ENCODE results near the gene CERS3.

The CERS3 gene

DNA sequence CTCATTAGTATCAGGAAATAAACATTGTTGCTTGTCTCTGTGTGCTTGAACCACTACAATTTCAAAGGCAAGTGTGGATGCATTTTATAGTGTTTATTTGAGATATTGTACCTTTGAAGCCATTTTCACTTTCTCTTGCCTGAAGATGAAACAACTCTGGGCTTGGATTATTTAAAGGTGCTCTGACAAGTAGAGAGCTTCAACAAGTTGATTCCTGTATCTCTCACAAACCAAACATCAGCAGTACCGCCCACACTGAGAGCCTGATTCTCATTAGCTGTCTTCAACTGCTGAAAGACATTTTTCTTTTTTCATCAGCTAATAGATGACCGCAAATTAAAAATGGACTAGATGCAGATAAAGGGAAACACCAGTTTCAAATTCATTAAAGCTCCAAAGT, 806 bp upstream of the CERS3 start:
- no peak for DNase-seq (ENCODE audit: low read depth)

DNA sequence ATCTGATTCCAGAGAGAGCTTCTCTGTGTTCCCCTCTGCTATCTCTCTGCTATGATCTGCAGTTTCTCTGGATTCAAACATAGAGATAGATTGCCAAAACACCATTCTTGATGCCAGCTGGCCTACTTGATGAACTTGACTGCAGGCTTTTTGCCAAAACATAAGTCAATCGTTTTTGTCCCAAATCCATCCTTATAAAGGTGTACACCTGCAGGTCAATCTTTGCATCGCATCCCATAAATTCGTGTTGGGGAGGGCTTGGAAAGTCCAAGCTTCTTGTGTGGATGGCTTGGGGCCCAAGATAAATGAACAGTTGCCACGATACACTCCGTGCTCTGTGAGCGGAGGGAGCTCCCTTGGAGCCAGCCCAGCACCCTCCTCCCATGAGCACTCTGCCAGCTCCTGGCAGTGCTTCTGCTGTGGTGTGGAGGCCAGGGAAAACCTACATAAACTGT, 2.7 kb downstream of the CERS3 start:
- no peak for DNase-seq (ENCODE audit: low read depth)

DNA sequence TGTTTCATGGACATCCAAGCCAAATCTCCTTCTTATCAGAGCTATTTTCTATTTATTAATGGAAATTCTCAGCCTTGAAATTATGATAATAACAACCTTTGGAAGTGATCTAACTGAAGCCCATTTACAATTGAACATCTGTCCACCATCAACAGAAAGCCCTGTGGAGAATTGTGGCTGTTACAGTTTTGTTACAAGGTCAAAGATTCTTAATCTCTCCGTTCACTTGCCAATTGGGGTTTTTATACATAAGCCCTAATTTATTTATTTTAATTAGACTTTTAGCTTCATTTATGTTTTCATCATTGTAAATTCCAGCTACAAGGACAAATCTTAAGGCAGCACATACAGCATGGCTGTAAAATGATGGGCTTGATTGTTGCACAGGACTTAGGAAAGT, 3.3 kb downstream of the CERS3 start:
- DNase-seq (ENCODE audit: low read depth): no peak

DNA sequence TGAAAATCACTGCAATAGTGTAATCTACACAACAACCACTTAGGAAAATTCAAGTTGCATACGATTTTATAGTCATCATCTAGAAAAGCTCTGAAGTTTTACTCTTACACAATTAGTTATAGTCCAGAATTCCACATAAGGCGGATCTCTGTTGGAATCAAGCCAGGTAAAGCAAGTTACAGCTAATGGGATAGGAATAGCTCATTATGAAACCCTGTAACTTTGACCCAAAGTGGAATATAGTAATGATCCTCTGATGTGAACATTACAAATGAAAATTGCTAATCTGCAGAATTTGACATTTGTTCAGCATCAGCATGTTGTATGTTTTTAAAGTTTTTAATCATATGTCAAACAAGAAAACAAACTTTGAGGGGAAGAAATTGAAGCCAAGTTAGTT, 4.4 kb downstream of the CERS3 start:
- DNase-seq (ENCODE audit: low read depth): no peak

DNA sequence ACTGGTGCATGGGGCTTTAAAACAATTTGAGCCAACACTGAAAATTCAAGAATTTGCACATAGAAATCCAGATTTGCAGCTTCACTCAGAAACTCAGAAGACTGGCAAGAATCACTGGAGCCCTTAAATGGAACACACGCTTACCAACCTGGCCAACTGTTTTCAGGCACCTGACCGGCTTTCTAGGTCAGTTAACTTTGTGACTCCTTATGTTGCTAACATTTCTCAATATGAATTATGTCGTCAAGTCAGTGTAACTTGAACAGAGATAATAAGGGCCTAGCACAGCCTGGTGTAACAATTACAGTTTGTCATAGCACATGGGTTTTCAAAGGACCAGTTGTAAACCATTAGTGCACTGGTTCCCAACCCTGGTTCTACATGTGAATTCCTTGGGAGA, 6.8 kb downstream of the CERS3 start:
- no peak for DNase-seq (ENCODE audit: low read depth)

DNA sequence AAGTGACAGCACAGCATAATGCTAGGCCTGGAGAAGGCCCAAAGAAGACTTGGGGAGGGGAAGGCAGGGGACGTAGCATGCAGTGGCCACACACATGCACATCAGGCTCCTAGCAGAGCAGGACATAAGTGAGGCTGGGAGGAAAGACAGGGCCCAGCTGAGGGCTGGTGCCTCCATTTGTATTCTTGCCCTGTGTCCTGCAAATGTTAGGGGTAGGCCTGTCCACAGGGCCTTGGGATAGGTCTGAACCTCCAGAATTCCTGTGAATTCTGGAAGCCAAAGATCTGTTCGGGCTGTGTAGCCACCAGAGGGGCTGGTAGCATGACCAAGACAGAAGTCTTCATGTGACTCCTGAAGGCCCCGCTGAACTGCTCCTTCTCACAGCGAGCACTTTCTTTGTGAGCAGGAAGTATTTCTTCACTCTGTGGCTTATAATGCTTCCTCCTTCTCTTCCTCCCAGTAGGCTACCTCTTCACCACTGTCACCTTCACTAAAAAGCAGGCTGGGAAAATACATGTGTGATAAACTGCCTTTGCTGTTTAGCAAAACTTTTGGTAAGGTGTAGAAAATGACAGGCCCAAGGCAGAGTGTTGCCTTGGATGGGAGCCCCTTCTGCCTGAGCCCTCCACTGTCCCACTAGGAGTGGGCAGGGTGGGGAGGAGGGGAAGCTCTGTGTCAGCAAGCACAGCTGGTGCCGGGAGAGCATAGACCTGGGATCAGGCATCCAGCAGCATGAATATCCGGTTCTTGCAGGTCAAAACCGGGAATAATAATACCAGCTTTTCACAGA, 8.4 kb downstream of the CERS3 start:
- no peak for DNase-seq (ENCODE audit: low read depth)

DNA sequence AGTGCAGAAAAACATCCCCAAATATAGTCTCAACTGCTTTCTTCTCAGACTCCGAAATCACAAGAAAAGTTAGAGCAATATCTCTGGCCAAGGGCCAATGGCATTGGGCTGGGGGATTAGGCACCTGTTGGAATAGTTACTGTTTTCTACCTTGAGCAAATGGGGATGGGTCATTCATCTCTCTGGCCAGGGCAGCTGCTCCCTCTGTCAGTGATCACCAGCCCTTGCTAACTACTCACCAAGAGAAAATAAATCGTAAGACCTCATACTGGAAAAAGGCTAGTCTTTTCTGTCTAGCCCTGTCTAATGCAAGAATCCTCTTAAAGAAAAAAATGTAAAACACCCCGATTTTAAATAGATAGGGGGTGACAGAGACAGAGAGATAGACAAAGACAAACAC, 10.9 kb downstream of the CERS3 start:
- no peak for DNase-seq (ENCODE audit: low read depth)

DNA sequence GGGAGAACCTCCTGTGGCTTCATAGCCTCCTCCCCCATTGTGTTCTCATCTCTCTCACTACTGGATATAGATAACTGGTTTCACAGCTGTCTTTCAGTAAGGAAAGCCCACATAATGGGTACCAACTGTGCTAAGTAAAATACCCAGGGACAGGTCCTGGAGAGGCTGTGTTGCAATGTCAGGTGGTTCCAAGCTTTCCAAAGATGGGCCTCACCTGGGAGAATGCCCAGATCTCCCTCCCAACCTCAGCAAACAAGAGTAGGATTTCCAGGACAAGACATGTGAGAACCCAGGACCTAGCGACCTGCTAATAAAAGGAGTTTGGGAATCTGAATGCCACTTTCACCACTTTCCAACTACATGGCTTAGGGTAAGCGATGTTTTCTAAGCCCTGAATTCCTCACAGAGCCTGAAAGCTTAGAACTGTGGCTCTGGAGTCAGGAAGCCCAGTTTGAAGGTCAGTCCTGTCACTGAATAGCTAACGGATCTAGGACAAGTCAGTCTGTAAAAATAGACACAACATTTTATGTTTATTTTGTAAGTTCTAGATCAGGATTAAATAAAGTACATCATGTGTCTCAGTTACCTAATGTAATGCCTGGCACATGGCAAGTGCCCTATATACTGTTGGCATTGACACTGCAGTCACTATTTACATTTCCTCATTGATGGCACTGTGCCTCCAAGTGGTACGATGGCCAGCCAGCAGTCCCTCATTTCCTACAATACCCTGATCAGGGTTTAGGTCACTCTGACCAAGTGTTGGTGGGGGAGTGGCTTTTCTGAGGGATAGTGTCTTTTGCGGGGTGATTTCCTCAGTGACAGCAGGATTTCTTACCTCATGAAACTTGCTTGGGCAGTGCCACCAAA, 11.9 kb downstream of the CERS3 start:
- DNase-seq (ENCODE audit: low read depth): no peak

DNA sequence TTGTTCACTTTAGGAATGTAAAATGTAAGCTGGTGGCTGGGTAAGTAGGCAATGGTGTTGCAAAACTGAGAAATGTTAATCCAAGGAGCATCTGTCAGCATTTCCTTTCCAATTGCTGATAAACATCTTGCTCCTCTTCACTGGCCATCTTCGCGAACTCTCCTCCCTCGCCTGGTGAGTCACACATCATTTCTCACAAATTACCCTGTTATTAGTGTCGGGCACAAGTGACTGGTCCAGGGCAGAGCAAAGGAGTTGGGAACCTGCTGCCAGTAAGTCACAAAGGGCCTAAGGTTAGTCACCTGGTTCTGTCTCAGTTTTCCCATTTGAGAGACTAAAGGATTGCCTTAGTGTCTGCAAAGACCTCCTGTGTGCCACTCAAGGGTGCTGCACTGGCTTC, 13.0 kb downstream of the CERS3 start:
- no peak for DNase-seq (ENCODE audit: low read depth)

DNA sequence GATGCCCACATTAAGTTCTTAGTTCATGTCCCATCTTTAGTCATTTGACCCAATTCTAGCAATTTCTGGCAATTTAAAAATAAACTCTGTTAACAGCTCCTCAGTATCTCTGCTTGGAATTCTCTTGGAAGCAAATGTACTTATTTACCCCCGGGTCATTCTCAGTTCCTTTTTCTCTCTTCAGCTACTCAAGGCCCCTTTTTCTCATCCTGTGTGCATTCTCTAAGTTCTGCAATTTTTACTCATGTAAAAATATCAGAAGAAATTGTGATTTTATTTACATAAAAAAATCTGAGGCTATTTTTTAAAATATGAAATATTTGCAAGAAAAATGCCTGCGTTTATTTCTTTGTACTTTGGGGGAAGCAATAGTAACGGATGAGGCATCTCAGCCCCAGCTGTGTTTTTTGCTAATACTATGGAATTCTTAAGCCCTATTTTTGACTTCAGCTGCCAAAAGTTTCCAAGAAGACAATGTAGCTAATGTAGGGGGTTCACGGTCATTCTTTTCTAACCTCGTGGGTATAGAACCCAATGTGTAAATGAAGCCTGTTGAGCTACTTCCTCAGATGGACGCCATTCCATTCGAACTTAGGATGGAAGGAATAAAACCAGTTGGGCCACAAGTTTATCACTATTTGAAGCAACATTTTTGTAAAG, 20.0 kb downstream of the CERS3 start:
- DNase-seq (ENCODE audit: low read depth): no peak

DNA sequence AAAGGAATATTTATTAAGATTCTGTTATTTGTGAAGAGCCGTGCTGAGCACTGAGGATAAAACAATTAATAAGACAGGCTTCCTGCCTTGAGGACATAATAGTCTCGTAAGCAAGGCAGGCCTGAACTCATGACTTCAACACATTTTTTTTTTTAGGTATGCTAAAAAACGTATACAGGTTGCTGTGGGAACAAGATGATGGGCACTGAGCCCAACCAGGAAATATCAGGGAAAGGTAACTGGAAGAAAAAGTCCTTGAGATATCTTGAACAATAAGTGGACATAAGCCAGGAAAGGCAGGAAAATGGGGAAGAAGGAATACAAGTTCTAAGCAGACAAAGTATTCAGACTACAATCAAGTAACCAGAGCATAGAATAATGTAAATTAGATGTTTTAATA, 26.1 kb downstream of the CERS3 start:
- no peak for DNase-seq (ENCODE audit: low read depth)

DNA sequence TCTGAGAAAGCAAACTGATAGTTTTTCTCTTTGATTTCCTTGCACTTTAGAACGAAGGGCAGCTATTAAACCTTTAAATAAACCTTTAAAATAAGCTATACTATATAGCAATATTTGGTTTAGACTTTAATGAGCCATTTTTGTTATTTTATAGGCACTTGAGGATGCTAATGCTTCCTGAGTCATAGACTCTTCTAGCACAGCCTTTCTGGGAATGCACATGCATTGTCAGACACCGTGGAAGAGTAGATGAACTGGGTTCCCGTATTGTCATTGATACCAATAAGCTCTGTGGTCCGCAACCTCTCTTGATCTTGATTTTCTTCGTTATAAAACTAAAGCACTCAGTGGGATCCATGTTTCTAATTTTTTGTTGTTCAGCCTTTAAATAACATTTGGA, 27.6 kb downstream of the CERS3 start:
- DNase-seq (ENCODE audit: low read depth): no peak

DNA sequence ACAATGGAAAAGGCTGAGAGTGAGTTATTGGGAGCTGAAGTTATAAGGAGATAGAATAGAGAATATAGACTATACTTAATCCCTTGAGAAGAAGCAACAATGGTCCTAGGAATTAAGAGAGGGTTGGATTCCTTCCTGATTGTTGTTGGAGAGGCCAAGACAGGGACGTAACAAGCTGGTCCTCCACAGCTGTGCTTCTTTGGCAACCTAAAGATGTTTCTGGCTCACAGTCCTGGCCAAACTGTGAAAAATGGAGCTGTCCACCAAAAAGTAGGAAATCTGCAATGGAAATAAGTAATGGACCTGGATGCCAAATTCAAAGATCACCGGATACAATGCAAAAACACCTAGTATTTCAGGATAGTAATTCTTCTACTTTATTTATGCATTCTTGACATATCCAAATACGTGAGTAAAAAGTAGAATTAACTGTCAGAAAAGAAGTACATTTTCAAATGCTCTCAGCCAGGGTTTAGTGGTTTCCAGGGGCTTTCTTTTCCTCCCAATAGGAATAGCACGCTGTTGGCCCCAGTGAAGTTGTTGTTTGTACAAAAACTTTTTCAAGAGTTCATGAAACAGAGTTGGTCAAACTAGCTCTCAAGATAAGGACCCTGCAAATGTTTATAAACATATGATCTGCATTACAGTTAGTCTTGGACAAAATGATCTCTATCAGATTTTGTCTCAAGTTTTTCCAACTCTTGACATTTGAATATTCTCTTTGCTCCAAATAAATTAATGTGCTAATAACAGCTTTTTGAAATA, 28.3 kb downstream of the CERS3 start:
- DNase-seq (ENCODE audit: low read depth): no peak

DNA sequence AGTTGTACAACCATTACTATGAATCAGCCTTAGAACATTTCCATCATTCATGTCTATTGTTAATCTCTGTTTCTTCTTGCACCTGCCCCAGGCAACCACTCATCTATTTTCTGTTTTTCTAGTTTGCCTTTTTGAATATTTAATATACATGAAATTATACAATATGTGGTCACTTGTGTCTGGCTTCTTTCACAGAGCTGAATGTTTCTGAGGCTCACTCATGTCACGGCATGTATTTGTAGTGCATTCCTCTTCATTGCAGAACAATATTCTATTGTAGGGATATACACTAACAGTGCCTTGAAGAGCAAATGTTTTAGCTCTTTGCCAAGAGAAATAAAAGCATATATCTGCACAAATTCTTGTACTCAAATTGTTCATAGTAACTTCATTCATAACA, 32.9 kb downstream of the CERS3 start:
- DNase-seq (ENCODE audit: low read depth): no peak

DNA sequence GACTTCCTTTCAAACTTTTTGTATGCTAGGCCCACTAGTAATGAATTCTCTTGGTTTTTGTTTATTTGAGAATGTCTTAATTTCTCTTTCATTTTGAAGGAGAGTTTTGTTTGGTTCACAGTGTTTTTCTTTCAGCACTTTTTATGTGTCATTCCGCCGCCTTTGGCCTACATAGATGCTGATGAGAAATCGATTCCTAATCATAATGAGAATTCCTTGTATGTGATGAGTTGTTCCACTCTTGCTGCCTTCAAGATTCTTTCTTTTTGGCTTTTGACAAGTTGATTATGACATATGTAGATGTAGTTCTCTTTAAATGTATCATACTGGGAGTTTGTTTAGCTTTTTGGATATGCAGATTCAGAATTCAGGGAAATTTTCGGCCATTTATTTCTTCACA, 35.5 kb downstream of the CERS3 start:
- no peak for DNase-seq (ENCODE audit: low read depth)

DNA sequence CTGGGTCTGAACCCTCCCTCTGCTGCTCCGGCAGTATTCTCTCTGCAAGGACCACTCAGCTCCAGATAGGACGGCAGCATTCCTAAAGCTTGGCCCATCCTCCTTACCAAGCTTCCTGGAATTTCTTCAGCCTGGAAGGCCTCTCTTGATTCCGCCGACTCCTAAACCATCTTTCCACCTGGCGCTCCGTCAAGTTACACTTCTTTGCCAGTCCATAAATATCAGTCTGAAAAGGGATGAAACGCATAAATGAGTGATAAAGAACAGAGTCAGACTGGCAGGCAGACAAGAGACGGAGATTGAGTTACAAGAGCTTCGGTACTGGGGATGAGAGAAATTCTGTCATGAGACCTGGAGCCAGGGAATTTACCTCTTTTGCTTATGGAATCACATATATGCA, 44.3 kb downstream of the CERS3 start:
- no peak for DNase-seq (ENCODE audit: low read depth)

DNA sequence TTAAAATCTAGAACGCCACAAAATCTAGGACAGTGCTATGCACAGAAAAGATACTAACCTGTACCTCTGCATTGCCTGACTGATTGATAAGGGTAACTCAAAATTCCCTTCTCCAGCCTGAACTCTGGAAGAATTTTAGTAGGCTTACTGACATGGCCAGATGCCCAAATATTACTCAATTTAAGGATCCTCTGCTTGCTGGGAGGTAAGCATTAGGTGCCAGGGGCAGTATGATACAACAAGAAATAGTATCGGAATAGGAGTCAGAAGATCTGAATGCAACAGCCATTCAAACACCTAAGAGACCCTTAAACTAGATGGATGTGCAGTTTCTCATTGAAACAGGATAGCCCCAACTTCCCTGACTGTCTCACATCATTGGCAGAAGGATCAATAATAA, 45.4 kb downstream of the CERS3 start:
- DNase-seq (ENCODE audit: low read depth): no peak

DNA sequence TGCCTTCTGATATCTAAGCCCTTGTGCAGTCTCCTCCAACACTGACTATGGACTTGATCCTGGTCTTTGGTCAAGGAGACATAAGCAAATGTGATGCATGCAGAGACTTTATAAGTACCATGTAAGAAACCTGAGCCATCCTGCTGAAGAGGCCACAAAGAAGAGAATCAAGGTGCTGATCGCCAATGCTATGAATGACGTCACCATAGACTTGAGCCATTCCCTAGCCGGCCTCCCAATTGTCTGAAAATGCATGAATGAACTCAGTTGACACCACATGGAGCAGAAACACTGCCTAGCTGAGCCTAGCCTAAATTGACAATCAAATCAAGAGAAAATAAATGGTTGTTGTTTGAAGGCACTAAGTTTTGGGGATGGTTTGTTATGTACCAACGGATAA, 51.9 kb downstream of the CERS3 start:
- no peak for DNase-seq (ENCODE audit: low read depth)

DNA sequence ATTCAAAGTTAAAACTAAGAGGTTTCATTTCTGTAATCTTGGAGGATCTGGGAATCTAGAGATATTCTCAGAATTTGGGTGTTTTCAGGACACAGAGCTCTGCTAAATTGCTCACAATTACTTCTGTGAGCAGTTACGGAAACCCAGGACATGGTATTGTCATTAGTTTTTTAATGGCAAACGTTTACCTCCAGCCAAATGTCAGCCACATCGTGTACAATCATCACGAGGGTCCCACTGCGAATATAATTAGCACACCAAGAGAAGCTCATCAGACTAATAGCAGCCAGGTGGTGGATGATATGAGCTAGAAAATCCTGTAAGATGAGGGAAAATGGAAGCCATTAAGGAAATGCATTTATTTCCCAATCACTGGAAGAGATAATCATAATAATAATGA, 56.0 kb downstream of the CERS3 start:
- no peak for DNase-seq (ENCODE audit: low read depth)

DNA sequence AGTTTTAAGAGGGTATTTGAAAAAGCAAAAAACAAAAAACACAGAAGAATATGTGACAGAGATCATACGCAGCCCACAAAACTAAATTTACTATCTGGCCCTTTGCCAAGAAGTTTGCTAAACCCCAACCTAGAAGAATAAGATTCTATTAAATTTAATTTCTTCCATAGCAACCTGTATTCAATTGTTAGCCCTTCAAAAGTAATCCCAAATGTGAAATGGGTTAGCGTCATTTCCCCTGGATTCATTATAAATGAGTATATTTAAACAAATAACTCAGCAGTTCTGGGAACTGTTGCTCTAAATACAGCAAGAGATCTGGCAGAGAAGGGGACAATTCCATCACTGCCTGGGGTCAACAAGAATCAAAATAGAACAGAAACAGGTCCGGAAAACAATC, 56.8 kb downstream of the CERS3 start:
- no peak for DNase-seq (ENCODE audit: low read depth)

DNA sequence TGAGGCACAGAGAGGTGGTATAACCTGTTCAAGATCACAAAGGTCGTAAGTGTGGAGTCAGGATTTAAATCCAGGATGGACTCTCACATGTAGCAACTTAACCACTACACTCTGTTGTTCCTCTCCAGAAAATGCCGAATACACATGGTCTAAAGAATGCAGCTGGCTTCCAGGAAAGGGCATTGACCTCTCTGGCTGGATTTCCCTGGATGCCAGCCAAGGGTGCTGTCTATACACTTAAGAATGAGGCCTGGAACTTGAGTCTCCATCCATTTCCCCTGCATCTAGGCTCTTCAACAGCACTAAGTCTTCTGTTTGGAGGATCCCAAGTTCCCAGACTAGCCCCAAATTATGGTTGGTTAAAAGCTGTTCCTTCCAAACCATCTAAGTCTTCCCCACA, 60.5 kb downstream of the CERS3 start:
- no peak for DNase-seq (ENCODE audit: low read depth)

DNA sequence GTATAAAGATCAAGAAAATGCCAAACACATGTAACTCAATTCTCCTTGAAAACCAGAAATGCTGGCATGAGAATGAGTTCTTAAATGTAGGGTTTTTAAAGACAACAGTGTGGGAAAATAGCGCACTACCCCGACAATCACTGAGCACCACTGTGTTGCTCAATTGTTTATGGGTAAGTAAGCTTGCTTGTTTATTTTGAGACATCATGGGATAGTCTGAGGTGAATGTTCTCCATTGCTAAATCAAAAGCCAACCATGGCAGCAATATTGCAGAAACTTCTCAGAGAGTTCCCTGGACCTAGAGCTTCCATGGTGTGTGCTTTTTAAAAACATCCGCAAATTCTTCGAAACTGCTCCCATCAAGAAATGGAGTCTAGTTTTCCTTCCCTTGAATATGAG, 62.7 kb downstream of the CERS3 start:
- DNase-seq (ENCODE audit: low read depth): no peak
